SIG-M5 treated with dmso at 0.1 percent for 504 hours (cell line): Measurements from ENCODE around the gene MAP1LC3A.

Experiments used
- DNase-seq: peaks from one replicate; lab custom pipeline; 2025; ENCODE audit not compliant: unreplicated experiment; lab: John Stamatoyannopoulos, UW

The MAP1LC3A gene

DNA sequence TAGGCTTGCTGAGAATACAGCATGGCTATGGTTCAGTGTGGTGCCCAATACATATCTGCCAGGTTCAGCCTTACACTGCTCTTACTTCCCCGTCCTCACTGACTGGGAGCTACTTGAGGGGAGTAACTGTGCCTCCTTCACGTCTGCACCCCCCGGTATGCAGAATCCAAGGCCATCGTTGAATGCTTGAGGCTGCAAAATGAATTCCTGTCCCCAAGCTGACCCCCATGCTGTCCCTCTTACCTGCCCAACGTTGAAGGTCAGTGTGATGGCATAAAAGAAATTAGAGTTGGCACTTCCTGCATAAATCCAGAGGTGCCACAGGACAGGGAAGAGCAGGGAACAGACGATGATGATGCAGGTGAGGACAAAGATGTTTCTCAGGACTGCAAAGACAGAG is 16.3 kb downstream of the MAP1LC3A start:
- DNase-seq = no peak

- DNase-seq = no peak
Observed at GRCh38 chr20:34575271-34575670, 16.8 kb downstream of the MAP1LC3A start.

DNA sequence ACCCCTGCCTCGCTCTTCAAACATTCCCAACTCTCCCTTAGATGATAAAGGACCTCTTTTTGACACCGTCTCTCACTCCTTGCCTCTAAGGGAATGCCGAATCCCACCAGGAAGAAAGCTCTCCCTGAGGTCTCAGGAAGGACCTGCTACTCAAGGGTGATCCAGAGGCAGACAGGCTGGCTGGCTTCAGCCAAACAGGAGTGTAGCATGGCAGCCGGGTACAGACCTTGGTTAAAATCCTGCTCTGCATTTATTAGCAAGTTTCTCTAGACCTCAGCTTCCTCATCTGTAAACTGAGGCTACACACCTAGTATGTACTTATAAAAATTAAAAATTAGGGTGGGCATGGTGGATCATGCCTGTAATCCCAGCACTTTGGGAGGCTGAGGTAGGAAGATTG is 17.2 kb downstream of the MAP1LC3A start:
- no peak for DNase-seq

DNA sequence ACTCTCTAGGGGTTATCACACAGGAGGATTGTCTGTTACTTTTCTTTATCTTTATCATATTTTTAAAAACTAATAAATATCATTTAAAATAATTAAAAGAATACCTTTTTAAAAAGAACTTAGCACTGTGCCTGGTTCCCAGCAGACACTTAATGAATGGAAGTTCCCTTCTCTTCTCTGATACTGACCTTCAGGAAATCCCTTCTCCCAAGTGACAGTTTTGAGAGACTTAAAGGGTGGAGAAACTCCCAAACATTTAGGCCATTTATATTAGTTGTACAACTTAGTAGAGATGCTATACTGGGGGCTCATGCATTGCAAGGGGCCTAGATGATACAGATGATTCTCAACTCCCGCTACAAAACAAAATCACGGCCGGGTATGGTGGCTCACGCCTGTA is 18.5 kb downstream of the MAP1LC3A start:
- DNase-seq = no peak

DNA sequence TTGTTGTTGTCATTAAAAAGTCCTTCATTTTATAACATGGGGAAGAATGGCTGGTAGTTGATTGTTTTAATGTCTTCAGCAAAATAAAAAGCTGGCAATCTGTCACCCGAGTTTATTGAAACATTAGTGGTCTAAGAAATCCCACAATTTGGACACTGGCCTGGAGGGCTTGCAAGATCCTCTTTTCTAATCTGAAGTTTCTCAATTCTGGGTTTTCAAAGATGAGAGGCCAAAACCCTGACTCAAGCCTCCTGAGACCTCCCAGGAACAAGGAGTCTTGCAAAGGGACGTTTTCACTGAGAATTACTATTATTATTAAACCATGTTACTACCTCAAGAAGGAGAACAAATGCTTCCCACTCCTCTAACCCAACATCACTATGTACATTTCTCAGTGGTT is 19.5 kb downstream of the MAP1LC3A start:
- no peak for DNase-seq

DNA sequence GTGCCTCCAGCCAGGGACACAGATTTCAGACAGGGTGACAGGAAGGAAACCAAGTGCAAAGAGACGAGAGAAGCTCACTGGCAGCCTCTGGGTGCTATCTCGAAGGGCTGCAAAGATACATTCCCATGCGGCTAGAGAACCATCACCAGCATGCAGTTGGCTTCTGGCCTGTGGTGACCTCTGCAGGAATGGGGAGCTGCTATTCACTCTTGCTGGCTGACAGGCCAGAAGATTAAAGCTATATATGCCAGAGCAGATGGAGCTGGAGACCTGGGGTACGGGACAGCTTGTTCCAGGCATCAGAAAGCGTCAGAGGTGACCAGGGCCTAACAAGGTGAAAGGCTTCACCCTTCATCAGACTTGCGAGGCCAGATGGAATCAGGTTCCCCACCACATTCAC is 20.0 kb downstream of the MAP1LC3A start:
- no peak for DNase-seq

DNA sequence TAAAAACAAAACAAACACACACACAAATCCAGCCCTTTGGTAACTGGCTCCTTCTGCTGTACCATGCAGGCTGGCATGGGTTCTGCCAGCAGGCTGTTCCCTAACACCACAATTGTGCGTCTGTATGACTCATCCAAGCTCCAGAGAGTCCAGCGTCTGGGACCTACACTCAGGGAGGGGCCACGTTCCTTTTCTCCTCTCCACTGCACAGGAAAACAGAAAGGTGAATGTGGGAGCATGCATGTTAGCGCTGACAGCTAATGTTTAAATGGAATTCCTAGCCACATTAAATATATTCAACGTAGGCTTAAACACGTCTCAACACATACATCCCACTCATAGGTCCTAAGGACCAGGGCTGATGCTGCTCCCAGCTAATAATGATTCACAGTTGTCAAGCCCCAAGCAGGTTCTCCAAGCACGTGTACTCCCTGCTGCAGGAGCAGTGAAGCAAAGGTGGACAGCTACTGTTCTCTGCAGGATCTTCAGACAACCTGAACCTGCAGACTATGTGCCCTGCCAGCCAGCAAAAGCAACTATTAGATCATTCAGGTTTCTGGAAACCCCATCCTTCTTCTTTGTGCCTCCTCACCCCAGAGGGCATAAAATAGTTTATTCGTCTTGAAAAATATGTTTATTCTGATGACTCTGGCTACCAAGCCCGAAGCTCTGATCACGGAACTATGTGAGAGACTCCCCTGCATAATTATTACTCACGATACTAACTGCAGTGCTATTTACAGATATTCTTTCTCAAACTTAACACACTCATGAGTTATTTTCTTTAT is 20.9 kb downstream of the MAP1LC3A start:
- DNase-seq = no peak

DNA sequence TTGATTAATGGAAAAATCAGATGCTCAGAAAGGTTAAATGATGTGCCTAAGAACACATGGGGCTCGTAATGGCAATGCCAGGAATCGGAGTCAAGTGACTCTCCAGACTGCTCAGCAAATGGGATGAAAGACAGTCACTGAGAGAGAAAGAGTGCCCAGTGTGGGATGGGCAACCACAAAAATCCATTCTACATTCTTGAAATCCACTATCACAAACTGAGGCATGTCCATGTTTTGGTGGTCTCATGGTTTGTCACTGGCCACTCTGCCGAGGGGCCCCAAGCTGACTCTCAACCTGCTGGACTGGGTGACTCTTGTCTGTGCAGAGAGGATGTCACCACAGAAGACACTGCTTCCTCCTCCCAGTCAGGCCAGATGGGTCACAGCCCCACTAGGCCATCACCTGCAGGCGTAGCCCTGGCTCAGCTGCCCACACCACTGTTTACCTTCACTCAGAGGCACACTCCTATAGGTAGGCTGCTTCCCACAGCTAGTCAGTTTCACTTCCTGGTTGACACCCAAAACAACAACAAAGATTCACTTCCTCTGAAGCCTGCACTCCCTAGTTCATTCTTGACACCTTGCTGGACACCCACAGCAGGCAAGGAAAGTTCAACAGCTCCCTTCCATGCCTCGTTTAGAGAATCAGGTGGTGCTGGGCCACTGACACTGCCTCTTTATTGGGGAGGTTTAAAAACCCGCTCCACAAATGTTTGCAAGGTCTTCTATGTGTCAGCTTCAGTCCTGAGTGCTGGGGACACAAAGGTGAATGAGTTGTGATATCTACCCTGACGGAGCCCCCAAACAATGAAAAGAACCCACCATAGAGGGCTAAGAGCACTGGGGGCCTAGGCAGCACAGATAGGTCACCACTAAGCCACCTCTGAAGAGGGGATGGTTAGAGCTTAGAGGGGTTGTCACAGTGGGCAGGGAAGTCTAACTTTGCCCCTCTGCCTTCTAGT is 21.7 kb downstream of the MAP1LC3A start:
- DNase-seq = peak; percentile 52

GRCh38 chr20:34581341-34582184 is 23.0 kb downstream of the MAP1LC3A start:
- no peak for DNase-seq

- no peak for DNase-seq
Observed at GRCh38 chr20:34582221-34582620, 23.7 kb downstream of the MAP1LC3A start.

GRCh38 chr20:34582911-34583310 is 24.4 kb downstream of the MAP1LC3A start:
- DNase-seq = no peak

GRCh38 chr20:34583544-34583943 is 25.0 kb downstream of the MAP1LC3A start:
- no peak for DNase-seq

DNA sequence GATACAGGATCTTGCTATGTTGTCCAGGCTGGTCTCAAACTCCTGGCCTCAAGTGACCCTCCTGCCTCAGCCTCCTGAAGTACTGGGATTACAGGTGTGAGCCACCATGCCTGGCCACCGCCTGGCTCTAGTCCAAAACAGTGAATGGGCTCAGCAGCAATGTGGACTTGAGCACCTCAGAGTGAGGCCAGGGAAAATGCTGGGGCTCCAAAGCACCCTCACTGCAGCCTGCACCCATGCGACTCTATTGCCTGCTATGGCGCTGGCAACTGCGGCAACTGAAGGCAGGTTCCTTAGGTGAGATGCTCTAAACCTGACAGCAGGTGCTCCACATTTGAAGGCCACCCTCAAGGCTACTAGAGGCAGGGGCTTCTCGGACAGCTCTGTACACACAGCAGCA is 26.5 kb downstream of the MAP1LC3A start:
- no peak for DNase-seq

GRCh38 chr20:34586488-34587163 is 28.1 kb downstream of the MAP1LC3A start:
- no peak for DNase-seq

GRCh38 chr20:34595377-34596184 is 37.1 kb downstream of the MAP1LC3A start:
- no peak for DNase-seq

DNA sequence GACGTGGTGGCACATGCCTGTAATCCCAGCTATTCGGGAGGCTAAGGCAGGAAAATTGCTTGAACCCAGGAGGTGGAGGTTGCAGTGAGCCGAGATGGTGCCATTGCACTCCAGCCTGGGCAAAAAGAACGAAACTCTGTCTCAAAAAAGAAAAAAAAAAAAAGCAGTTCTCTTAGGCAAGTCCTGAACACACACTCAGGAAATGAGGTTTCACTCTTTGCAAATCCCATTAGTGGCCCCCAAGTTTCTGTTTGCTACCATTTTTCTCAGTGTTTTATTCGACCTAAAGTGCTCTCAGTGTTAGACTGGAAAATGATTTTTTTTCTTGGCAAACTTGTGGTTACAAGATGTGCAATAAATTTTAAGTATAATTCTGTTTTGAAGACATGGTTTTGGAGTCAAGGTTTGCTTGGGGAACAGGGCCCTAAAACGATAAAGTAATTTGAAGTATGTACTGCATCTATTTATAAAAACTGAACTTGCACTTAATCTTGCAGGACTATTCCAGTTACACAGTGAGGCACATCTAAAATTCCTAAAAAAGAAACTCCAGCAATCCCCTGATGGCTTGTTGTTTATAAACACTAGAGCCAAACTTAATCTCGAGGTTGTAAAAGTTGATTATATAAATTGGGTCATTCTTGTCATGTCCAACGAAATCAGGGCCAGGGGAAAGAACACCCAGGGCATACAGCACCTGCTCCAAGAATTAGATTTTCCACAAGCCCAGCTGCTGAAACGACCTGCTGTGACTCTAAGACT is 42.6 kb downstream of the MAP1LC3A start:
- DNase-seq = peak; percentile 12

- DNase-seq = no peak
Observed at GRCh38 chr20:34604980-34605788, 46.7 kb downstream of the MAP1LC3A start.

DNA sequence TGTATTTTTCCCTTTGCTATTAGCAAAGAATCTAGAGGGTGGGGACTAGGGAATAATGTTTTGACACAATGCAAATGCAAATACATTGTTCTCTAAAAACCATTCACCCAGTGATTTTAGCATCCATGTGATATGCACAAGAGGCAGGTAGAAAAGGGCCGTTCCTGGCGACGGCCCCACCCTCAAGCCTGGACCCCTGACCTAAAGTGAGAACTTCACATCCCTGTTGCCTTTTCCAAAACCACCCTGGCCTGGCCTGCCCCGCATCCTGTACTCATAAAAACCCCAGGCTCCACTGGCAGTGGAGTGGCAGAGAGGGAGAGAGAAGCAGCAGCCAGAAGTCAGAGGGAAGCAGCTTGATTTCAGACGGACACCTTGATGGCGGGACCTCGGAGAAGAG is 48.5 kb downstream of the MAP1LC3A start:
- DNase-seq = no peak
